GM23338 (cell line): ENCODE measurements around the gene SDC3. TPM values are rescaled to one million over a fixed set of nuclear protein-coding genes. Genes with fewer than 3 reads are reported as not detected.

ENCODE experiments used
- ATAC-seq: fragments of 200-7000 bp; cut with Tn5 transposase; 3 replicates; pipeline ENCODE4 v1.9.1; 2020
- DNase-seq: peaks from one replicate; pipeline ENCODE4 v3.0.0-alpha.2; 2015; ENCODE audit warnings: low spot score
- H2AFZ ChIP-seq: fragments of 200-600 bp; sonication (generic); 2 replicates; pipeline ENCODE4 v1.8.0; 2016; ENCODE audit warnings: antibody characterized with exemption, mild to moderate bottlenecking, moderate library complexity
- H3F3A ChIP-seq: fragments of 200-600 bp; sonication (generic); replicated peaks from 2 replicates; pipeline ENCODE4 v1.8.0; 2017; ENCODE audit warnings: antibody characterized with exemption, mixed run types, low read depth
- H3K27ac ChIP-seq: fragments of 200-600 bp; sonication (generic); 2 replicates; pipeline ENCODE4 v1.6.1; 2016; ENCODE audit warnings: low read depth
- H3K27me3 ChIP-seq: fragments of 200-600 bp; sonication (generic); 2 replicates; pipeline ENCODE4 v1.8.0; 2016; ENCODE audit warnings: mild to moderate bottlenecking, mixed run types, moderate library complexity; ENCODE audit not compliant: insufficient read depth
- H3K36me3 ChIP-seq: fragments of 200-600 bp; sonication (generic); 2 replicates; pipeline ENCODE4 v1.8.0; 2016; ENCODE audit warnings: mild to moderate bottlenecking; ENCODE audit not compliant: insufficient read depth
- H3K4me1 ChIP-seq: fragments of 200-600 bp; sonication (generic); 2 replicates; pipeline ENCODE4 v1.8.0; 2016; ENCODE audit warnings: mild to moderate bottlenecking, moderate library complexity; ENCODE audit not compliant: insufficient read depth
- H3K4me2 ChIP-seq: fragments of 200-600 bp; sonication (generic); 2 replicates; pipeline ENCODE4 v1.7.1; 2017; ENCODE audit warnings: mixed run types
- H3K4me3 ChIP-seq: fragments of 200-600 bp; sonication (generic); 2 replicates; pipeline ENCODE4 v1.6.1; 2016; ENCODE audit warnings: mixed run types
- H3K79me2 ChIP-seq: fragments of 200-600 bp; sonication (generic); replicated peaks from 2 replicates; pipeline ENCODE4 v1.8.0; 2017; ENCODE audit warnings: mild to moderate bottlenecking; ENCODE audit not compliant: insufficient read depth
- H3K9me2 ChIP-seq: fragments of 200-600 bp; sonication (generic); 2 replicates; pipeline ENCODE4 v1.8.0; 2017; ENCODE audit not compliant: insufficient read depth
- H4K20me1 ChIP-seq: fragments of 200-600 bp; sonication (generic); replicated peaks from 2 replicates; pipeline ENCODE4 v1.8.0; 2017; ENCODE audit warnings: mild to moderate bottlenecking; ENCODE audit not compliant: insufficient read depth
- H3K27ac Mint-ChIP-seq: 2 replicates; pipeline ENCODE4 v1.8.0; 2020; ENCODE audit warnings: inconsistent platforms, mild to moderate bottlenecking, moderate library complexity, mixed read lengths
- H3K27me3 Mint-ChIP-seq: 3 replicates; pipeline ENCODE4 v1.8.0; 2022; ENCODE audit warnings: low read depth, mild to moderate bottlenecking, moderate library complexity, mixed read lengths, inconsistent platforms; ENCODE audit not compliant: insufficient read depth, poor library complexity
- H3K36me3 Mint-ChIP-seq: 3 replicates; pipeline ENCODE4 v1.8.0; 2021; ENCODE audit warnings: low read depth, mild to moderate bottlenecking, inconsistent platforms, moderate library complexity, mixed read lengths
- H3K4me1 Mint-ChIP-seq: 3 replicates; pipeline ENCODE4 v1.8.0; 2020; ENCODE audit warnings: mild to moderate bottlenecking, inconsistent platforms, mixed read lengths
- H3K4me3 Mint-ChIP-seq: 3 replicates; pipeline ENCODE4 v1.8.0; 2021; ENCODE audit warnings: moderate library complexity, mild to moderate bottlenecking, inconsistent platforms, mixed read lengths
- H3K9me3 Mint-ChIP-seq: 3 replicates; pipeline ENCODE4 v1.8.0; 2020; ENCODE audit warnings: moderate library complexity, mild to moderate bottlenecking, inconsistent platforms, mixed read lengths
- CREB1 ChIP-seq: fragments of 250-450 bp; sonication (Bioruptor Pico); IDR thresholded peaks from 2 replicates; pipeline ENCODE4 v1.5.0; 2020; ENCODE audit warnings: low read depth, mild to moderate bottlenecking, moderate library complexity
- JUNB ChIP-seq: IDR thresholded peaks from one replicate; pipeline ENCODE4 v1.6.1; 2016; ENCODE audit warnings: antibody characterized with exemption; ENCODE audit not compliant: unreplicated experiment
- NANOG ChIP-seq: IDR thresholded peaks from 2 replicates; pipeline ENCODE4 v1.6.1; 2016; ENCODE audit warnings: antibody characterized with exemption, borderline replicate concordance
- REST ChIP-seq: IDR thresholded peaks from one replicate; pipeline ENCODE4 v1.6.1; 2018; ENCODE audit warnings: antibody characterized with exemption; ENCODE audit not compliant: unreplicated experiment
- ZNF331 ChIP-seq: fragments of 250-450 bp; sonication (Bioruptor Pico); IDR thresholded peaks from 2 replicates; pipeline ENCODE4 v1.5.0; 2020; ENCODE audit warnings: low read depth, mild to moderate bottlenecking, moderate library complexity
- ZNF462 ChIP-seq: fragments of 250-450 bp; sonication (Bioruptor Pico); IDR thresholded peaks from 2 replicates; pipeline ENCODE4 v1.5.0; 2020; ENCODE audit warnings: mild to moderate bottlenecking, moderate library complexity
- polyA plus RNA-seq: library from polyadenylated mRNA; unstranded; fragments of >200 nt; fragmentation: Nextera tagmentation; extraction: Ambion mirVana; gene quantifications from 2 replicates; pipeline ENCODE4 v1.2.1, GENCODE V29; 2016
- total RNA-seq: library from RNA; depleted of rRNA; stranded (reverse); fragments of >200 nt; shearing (Covaris generic); gene quantifications from 2 replicates; pipeline ENCODE4 v1.2.3, GENCODE V29; 2014

Gene SDC3
- total and polyA plus RNA-seq, 2 experiments from 2014 or later = 5.2 to 29.7 TPM

GRCh38 chr1:30948278-30948677, 39.7 kb upstream of the SDC3 start:
- DNase-seq (no peak), ATAC-seq (no peak)
- Mint-ChIP-seq H3K4me3 (no peak overlapping the region), H3K27ac (no peak overlapping the region), H3K36me3 (peaks cover 89% of the 10 kb centered on the region), H3K27me3 (peaks cover 4% of the 10 kb centered on the region), H3K9me3 (no peaks in the 10 kb centered on the region), H3K4me1 (no peaks in the 10 kb centered on the region)
- Histone ChIP-seq H3K27me3 (no peaks in the 10 kb centered on the region), H3K79me2 (peaks cover 68% of the 10 kb centered on the region), H3F3A (0 out of 2 replicates have a peak, but pooled peaks cover 5% of the 10 kb centered on the region), H3K4me2 (no peak overlapping the region), H4K20me1 (peaks cover 34% of the 10 kb centered on the region), H3K27ac (no peak overlapping the region), H3K4me3 (no peak overlapping the region), H3K9me2 (no peaks in the 10 kb centered on the region), H3K4me1 (no peaks in the 10 kb centered on the region), H2AFZ (no peak overlapping the region), H3K36me3 (peaks cover 70% of the 10 kb centered on the region)
- TF ChIP-seq ZNF331 = no peak
- TF ChIP-seq ZNF462 (CRISPR knock-in tag) = no peak
- TF ChIP-seq NANOG = no peak
- TF ChIP-seq REST = no peak
- no peak for TF ChIP-seq JUNB
- no peak for TF ChIP-seq CREB1 (CRISPR knock-in tag)
